HG03439 (cell line): Measurements from ENCODE around the gene IBA57.

Experiments used
- ATAC-seq: cut with Tn5 transposase; IDR thresholded peaks from one replicate; pipeline ENCODE4 v1.9.1; 2021; ENCODE audit warnings: mild to moderate bottlenecking, moderate library complexity; ENCODE audit not compliant: unreplicated experiment

IBA57 gene

GRCh38 chr1:228144193-228144992, 21.2 kb upstream of the IBA57 start:
- ATAC-seq = no peak

GRCh38 chr1:228144993-228145343, 20.6 kb upstream of the IBA57 start:
- no peak for ATAC-seq

GRCh38 chr1:228145463-228146416, 19.9 kb upstream of the IBA57 start:
- ATAC-seq = no peak

GRCh38 chr1:228146417-228147150, 19.0 kb upstream of the IBA57 start:
- no peak for ATAC-seq

- no peak for ATAC-seq
These were observed 18.4 kb upstream of the IBA57 start for GRCh38 chr1:228147151-228147693.

- no peak for ATAC-seq
These were observed 17.8 kb upstream of the IBA57 start for GRCh38 chr1:228147768-228148167.

GRCh38 chr1:228148196-228148861, 17.3 kb upstream of the IBA57 start:
- ATAC-seq = no peak

GRCh38 chr1:228148935-228149405, 16.6 kb upstream of the IBA57 start:
- no peak for ATAC-seq

- no peak for ATAC-seq
These were observed 16.0 kb upstream of the IBA57 start, which contains the start of gene GJC2 for GRCh38 chr1:228149406-228150119. GJC2 (plus strand) TSS chr1:228149930; CDS start chr1:228157759, 7,829 bp downstream.

GRCh38 chr1:228150120-228150460, 15.5 kb upstream of the IBA57 start:
- no peak for ATAC-seq

GRCh38 chr1:228150461-228151179, 15.0 kb upstream of the IBA57 start:
- no peak for ATAC-seq

- no peak for ATAC-seq
These were observed 14.3 kb upstream of the IBA57 start for GRCh38 chr1:228151180-228151925.

- no peak for ATAC-seq
These were observed 13.3 kb upstream of the IBA57 start for GRCh38 chr1:228152097-228152917.

GRCh38 chr1:228152918-228153258, 12.7 kb upstream of the IBA57 start:
- no peak for ATAC-seq

GRCh38 chr1:228154021-228154669, 11.5 kb upstream of the IBA57 start:
- ATAC-seq = no peak

GRCh38 chr1:228154670-228155571, 10.7 kb upstream of the IBA57 start:
- no peak for ATAC-seq
